PC-3 (cell line): ENCODE results near the gene AGPS. TPM values are rescaled to one million over a fixed set of nuclear protein-coding genes. Genes with fewer than 3 reads are reported as not detected.
"Not testable (repeated sequence)": the region's sequence is repeated elsewhere in the genome, so short reads cannot be mapped to it uniquely, and the experiment has no call there.

Experiments used
- ATAC-seq: fragments of 200-7000 bp; cut with Tn5 transposase; 2 replicates; pipeline ENCODE4 v1.9.1; 2020; ENCODE audit warnings: mild to moderate bottlenecking, moderate library complexity
- BruUV-seq: library from RNA; stranded (reverse); fragments of 400-500 nt; replicated peaks from 2 replicates; lab custom pipeline; 2021; lab: Mats Ljungman, UMichigan
- CTCF ChIA-PET: fragments of 300-600 bp; sonication (Branson Sonifier 250); formaldehyde crosslinking; loops from one replicate; lab custom pipeline; 2022; ENCODE audit warnings: antibody characterized with exemption; lab: Charles Lee
- POLR2A ChIA-PET: fragments of 300-600 bp; sonication (Branson Sonifier 250); formaldehyde crosslinking; loops from one replicate; lab custom pipeline; 2022; ENCODE audit warnings: antibody characterized with exemption; ENCODE audit not compliant: unreplicated experiment; lab: Charles Lee
- DNase-seq: peaks from one replicate; pipeline ENCODE4 v3.0.0-alpha.2; 2015
- H2AFZ ChIP-seq: fragments of 300-600 bp; sonication (generic); 2 replicates; pipeline ENCODE4 v1.6.0; 2016; ENCODE audit warnings: antibody characterized with exemption, low read length
- H3F3A ChIP-seq: fragments of 300-600 bp; sonication (generic); one replicate; pipeline ENCODE4 v1.6.0; 2017; ENCODE audit warnings: antibody characterized with exemption, low read length, control low read depth, mild to moderate bottlenecking; ENCODE audit not compliant: unreplicated experiment
- H3K27ac ChIP-seq: fragments of 300-600 bp; sonication (generic); 2 replicates; pipeline ENCODE4 v1.5.1; 2016; ENCODE audit warnings: mild to moderate bottlenecking, low read length
- H3K27me3 ChIP-seq: fragments of 300-600 bp; sonication (generic); 2 replicates; pipeline ENCODE4 v1.6.1; 2016; ENCODE audit warnings: low read length, mixed read lengths
- H3K36me3 ChIP-seq: fragments of 300-600 bp; sonication (generic); 2 replicates; pipeline ENCODE4 v1.6.1; 2016; ENCODE audit warnings: low read depth, mixed run types, low read length, mixed read lengths
- H3K4me1 ChIP-seq: fragments of 300-600 bp; sonication (generic); 2 replicates; pipeline ENCODE4 v1.5.1; 2016; ENCODE audit warnings: low read length; ENCODE audit not compliant: insufficient read depth
- H3K4me2 ChIP-seq: fragments of 300-600 bp; sonication (generic); 2 replicates; pipeline ENCODE4 v1.6.0; 2016; ENCODE audit warnings: low read length
- H3K4me3 ChIP-seq: fragments of 300-600 bp; sonication (generic); 2 replicates; pipeline ENCODE4 v1.5.1; 2016; ENCODE audit warnings: mild to moderate bottlenecking, low read length, mixed read lengths
- H3K79me2 ChIP-seq: fragments of 300-600 bp; sonication (generic); 2 replicates; pipeline ENCODE4 v1.6.1; 2017; ENCODE audit warnings: low read length, mixed read lengths
- H3K9ac ChIP-seq: fragments of 300-600 bp; sonication (generic); 2 replicates; pipeline ENCODE4 v1.6.0; 2016; ENCODE audit warnings: mild to moderate bottlenecking, low read length
- H3K9me2 ChIP-seq: fragments of 300-600 bp; sonication (generic); replicated peaks from 2 replicates; pipeline ENCODE4 v1.6.1; 2016; ENCODE audit warnings: mixed run types, low read length, mixed read lengths
- H3K9me3 ChIP-seq: fragments of 300-600 bp; sonication (generic); 2 replicates; pipeline ENCODE4 v1.6.1; 2016; ENCODE audit warnings: low read length, mixed read lengths
- H4K20me1 ChIP-seq: fragments of 300-600 bp; sonication (generic); 2 replicates; pipeline ENCODE4 v1.6.1; 2016; ENCODE audit warnings: low read length, mixed read lengths
- CTCF ChIP-seq: fragments of 300-600 bp; sonication (generic); conservative IDR thresholded peaks from 2 replicates; pipeline ENCODE4 v1.5.1; 2017; ENCODE audit warnings: antibody characterized with exemption, low read depth, mild to moderate bottlenecking, low read length
- EZH2 ChIP-seq: fragments of 300-600 bp; sonication (generic); IDR thresholded peaks from one replicate; pipeline ENCODE4 v1.6.1; 2017; ENCODE audit warnings: antibody characterized with exemption, mild to moderate bottlenecking, low read length; ENCODE audit not compliant: unreplicated experiment
- EZH2phosphoT487 ChIP-seq: fragments of 300-600 bp; sonication (generic); IDR thresholded peaks from 2 replicates; pipeline ENCODE4 v1.6.1; 2018; ENCODE audit warnings: mild to moderate bottlenecking, antibody characterized with exemption, low read length, borderline replicate concordance
- intact Hi-C: fragments of 100-400 bp; cut with micrococcal nuclease; formaldehyde crosslinking; loops from 2 replicates; pipeline ENCODE4 v1.9.0; 2023
- total RNA-seq: library from RNA; depleted of rRNA; stranded (reverse); fragments of >200 nt; gene quantifications from 2 replicates; pipeline ENCODE4 v1.2.3, GENCODE V29; 2014

The AGPS gene
- total RNA-seq, 1 experiment from 2014 or later, result 147 TPM

GRCh38 chr2:177430411-177430810 is 37.8 kb downstream of the AGPS start:
- no TSS peak for BruUV-seq
- Histone ChIP-seq H3K27me3 (no peaks in the 10 kb centered on the region), H3K27ac (no peak overlapping the region), H3K4me3 (no peak overlapping the region), H3F3A (no peaks in the 10 kb centered on the region), H3K36me3 (peaks cover 38% of the 10 kb centered on the region), H2AFZ (no peak overlapping the region), H3K4me1 (no peaks in the 10 kb centered on the region), H4K20me1 (no peaks in the 10 kb centered on the region), H3K4me2 (no peak overlapping the region), H3K9ac (no peak overlapping the region), H3K9me2 (no peaks in the 10 kb centered on the region), H3K79me2 (peaks cover 68% of the 10 kb centered on the region), H3K9me3 (0 out of 2 replicates have a peak, but pooled peaks cover 4% of the 10 kb centered on the region)
- ATAC-seq, result no peak
- intact Hi-C loops, result no loop called here
- ChIA-PET POLR2A (no interaction called here), CTCF (no interaction called here)
- no peak for DNase-seq
- TF ChIP-seq EZH2 (no peak), CTCF (no peak), EZH2phosphoT487 (no peak)

GRCh38 chr2:177431111-177431725 is 38.6 kb downstream of the AGPS start:
- BruUV-seq, POLR2A ChIA-PET, ATAC-seq, H3K9ac ChIP-seq, CTCF ChIA-PET, H3K9me3 ChIP-seq, H4K20me1 ChIP-seq, intact Hi-C loops, H3K4me1 ChIP-seq, H3K4me3 ChIP-seq, H3K27ac ChIP-seq, DNase-seq, H3F3A ChIP-seq, H3K9me2 ChIP-seq, H3K27me3 ChIP-seq, H2AFZ ChIP-seq, H3K4me2 ChIP-seq: not testable (repeated sequence)
- Histone ChIP-seq H3K79me2 (peaks cover 63% of the 10 kb centered on the region), H3K36me3 (peaks cover 38% of the 10 kb centered on the region)

GRCh38 chr2:177432703-177433102 is 40.1 kb downstream of the AGPS start:
- H2AFZ ChIP-seq, result no peak overlapping the region
- H4K20me1 ChIP-seq, result no peaks in the 10 kb centered on the region
- DNase-seq (no peak), ATAC-seq (no peak)
- H3K36me3 ChIP-seq, result peaks cover 40% of the 10 kb centered on the region
- no peaks in the 10 kb centered on the region for H3K27me3 ChIP-seq
- no peak overlapping the region for H3K27ac ChIP-seq
- intact Hi-C loops, result no loop called here
- no peaks in the 10 kb centered on the region for H3F3A ChIP-seq
- no peaks in the 10 kb centered on the region for H3K4me1 ChIP-seq
- no TSS peak for BruUV-seq
- no peak overlapping the region for H3K4me2 ChIP-seq
- H3K9me3 ChIP-seq, result 0 out of 2 replicates have a peak, but pooled peaks cover 4% of the 10 kb centered on the region
- POLR2A ChIA-PET, result no interaction called here
- H3K9me2 ChIP-seq, result no peaks in the 10 kb centered on the region
- no peak overlapping the region for H3K4me3 ChIP-seq
- peaks cover 48% of the 10 kb centered on the region for H3K79me2 ChIP-seq
- TF ChIP-seq EZH2phosphoT487, result no peak
- TF ChIP-seq CTCF, result no peak
- TF ChIP-seq EZH2, result no peak
- CTCF ChIA-PET, result no interaction called here
- no peak overlapping the region for H3K9ac ChIP-seq
